Tibial artery (tissue), 4 donors: ENCODE data around the gene ZNF566.

Experiments used
- DNase-seq, 2 donors: peaks; one replicate each; pipeline ENCODE4 v3.0.0-alpha.2; 2019
- H3K27ac ChIP-seq, 2 donors: fragments of 200-600 bp; sonication (generic) in 1 of 2; 1 replicate in 1 of 2; 2 replicates in 1 of 2; pipeline ENCODE4 v1.5.1; 2018 to 2019; ENCODE audit warnings: mild to moderate bottlenecking in 1 of 2
- H3K27me3 ChIP-seq, 2 donors: fragments of 200-600 bp; sonication (generic) in 1 of 2; one replicate each; pipeline versions ENCODE4 v1.5.1 to v1.6.0; 2016 to 2019
- H3K36me3 ChIP-seq, 3 donors: fragments of 200-600 bp; sonication (generic) in 2 of 3; one replicate each; pipeline ENCODE4 v1.5.1; 2016 to 2019; ENCODE audit warnings: mild to moderate bottlenecking in 2 of 3
- H3K4me1 ChIP-seq, 4 donors: fragments of 200-600 bp; sonication (generic) in 2 of 4; 1 replicate in 3 of 4; 2 replicates in 1 of 4; pipeline ENCODE4 v1.5.1; 2016 to 2019
- H3K4me3 ChIP-seq, 2 donors: fragments of 200-600 bp; sonication (generic) in 1 of 2; 1 replicate in 1 of 2; 2 replicates in 1 of 2; pipeline ENCODE4 v1.5.1; 2018 to 2019; ENCODE audit warnings: mild to moderate bottlenecking in 2 of 2
- H3K9me3 ChIP-seq, 3 donors: fragments of 200-600 bp; sonication (generic) in 1 of 3; one replicate each; pipeline ENCODE4 v1.5.1; 2016 to 2019
- CTCF ChIP-seq, 2 experiments: fragments of 200-600 bp in 1 of 2; fragments of 450-650 bp in 1 of 2; IDR thresholded peaks; one replicate each; pipeline ENCODE4 v1.5.1; 2017 to 2019; ENCODE audit warnings: antibody characterized with exemption in 2 of 2, mild to moderate bottlenecking in 1 of 2, moderate library complexity in 1 of 2
- intact Hi-C: fragments of 100-400 bp; cut with DNase I; formaldehyde crosslinking; loops from one replicate; pipeline ENCODE4 v1.15.0; 2023; ENCODE audit warnings: low total_unique reads

Gene ZNF566

DNA sequence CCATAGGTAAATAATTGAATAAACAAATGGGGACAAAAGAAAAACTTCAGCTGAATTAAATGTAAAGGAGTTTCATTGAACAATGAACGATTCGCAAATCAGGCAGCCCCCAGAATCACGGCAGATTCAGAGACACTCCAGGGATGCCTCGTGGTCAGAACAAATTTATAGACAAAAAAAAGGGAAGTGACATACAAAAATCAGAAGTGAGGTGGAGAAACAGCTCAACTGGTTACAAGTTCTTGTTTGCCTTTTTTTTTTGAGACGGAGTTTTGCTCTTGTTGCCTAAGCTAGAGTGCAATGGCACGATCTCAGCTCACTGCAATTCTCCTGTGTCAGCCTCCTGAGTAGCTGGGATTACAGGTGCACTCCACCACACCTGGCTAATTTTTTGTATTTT, 5.7 kb downstream of the ZNF566 start:
- peaks cover 0 to 3% (median 0%) of the 10 kb centered on the region in 3 donors for H3K9me3 ChIP-seq
- intact Hi-C loops, result loop anchor here (10.0 kb wide), 1 partner anchor 59 kb away; no protein-coding TSS in a partner anchor
- TF ChIP-seq CTCF (IDR thresholded peaks at IDR 0.05), result no peak
- no peak overlapping the region for H3K4me3 ChIP-seq
- peaks cover 3 to 27% (median 9%) of the 10 kb centered on the region in 3 donors for H3K36me3 ChIP-seq
- DNase-seq, result no peak
- H3K27ac ChIP-seq, result no peak overlapping the region
- H3K4me1 ChIP-seq, result peaks cover 0 to 15% (median 6%) of the 10 kb centered on the region in 4 donors
- H3K27me3 ChIP-seq, result no peaks in the 10 kb centered on the region

DNA sequence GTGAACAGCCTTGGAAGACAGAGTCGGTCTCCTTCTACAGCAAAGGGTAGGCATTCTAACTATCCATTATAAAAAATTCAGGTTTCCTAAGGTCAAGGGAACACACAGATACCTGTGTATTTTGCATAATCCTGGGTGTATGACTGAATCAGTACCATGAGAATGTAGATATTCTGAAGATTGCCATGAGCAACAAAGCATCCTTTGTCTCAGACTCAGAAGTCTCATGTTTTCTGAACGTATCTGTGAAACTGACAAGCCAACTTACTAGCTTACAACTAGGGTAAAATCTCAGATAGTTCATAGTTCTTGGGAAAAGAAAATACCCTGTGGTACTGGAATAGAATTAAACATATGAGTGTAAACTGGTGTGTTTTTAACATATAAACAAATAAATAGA, 6.5 kb downstream of the ZNF566 start:
- H3K27me3 ChIP-seq, result no peaks in the 10 kb centered on the region
- TF ChIP-seq CTCF (IDR thresholded peaks at IDR 0.05), result no peak
- intact Hi-C loops, result loop anchor here (10.0 kb wide), 1 partner anchor 58 kb away; no protein-coding TSS in a partner anchor
- H3K4me1 ChIP-seq, result peaks cover 0 to 7% (median 3%) of the 10 kb centered on the region in 4 donors
- DNase-seq, result no peak
- peaks cover 4 to 27% (median 9%) of the 10 kb centered on the region in 3 donors for H3K36me3 ChIP-seq
- H3K4me3 ChIP-seq, result no peak overlapping the region
- H3K27ac ChIP-seq, result no peak overlapping the region
- H3K9me3 ChIP-seq, result peaks cover 0 to 3% (median 0%) of the 10 kb centered on the region in 3 donors

- DNase-seq, result no peak
- intact Hi-C loops, result no loop called here
- Histone ChIP-seq H3K27me3 (no peaks in the 10 kb centered on the region), H3K27ac (no peak overlapping the region), H3K36me3 (peaks cover 52 to 79% (median 56%) of the 10 kb centered on the region in 3 donors), H3K9me3 (peaks cover 0 to 45% (median 9%) of the 10 kb centered on the region in 3 donors), H3K4me3 (no peak overlapping the region), H3K4me1 (no peaks in the 10 kb centered on the region)
- TF ChIP-seq CTCF (IDR thresholded peaks at IDR 0.05), result no peak
Measured at GRCh38 chr19:36460046-36460445, 29.3 kb downstream of the ZNF566 start.

- Histone ChIP-seq H3K36me3 (peaks cover 60 to 85% (median 85%) of the 10 kb centered on the region in 3 donors), H3K27ac (no peak overlapping the region), H3K4me1 (no peaks in the 10 kb centered on the region), H3K4me3 (no peak overlapping the region), H3K9me3 (peaks cover 0 to 66% (median 18%) of the 10 kb centered on the region in 3 donors), H3K27me3 (no peaks in the 10 kb centered on the region)
- no peak for TF ChIP-seq CTCF (IDR thresholded peaks at IDR 0.05)
- intact Hi-C loops, result no loop called here
- no peak for DNase-seq
Measured at GRCh38 chr19:36456831-36457230, 32.5 kb downstream of the ZNF566 start.

GRCh38 chr19:36449059-36449670, 40.2 kb downstream of the ZNF566 start:
- no peak overlapping the region for H3K27ac ChIP-seq

More at GRCh38 chr19:36449059-36449670, 40.2 kb downstream of the ZNF566 start:
- intact Hi-C loops, result no loop called here
- H3K9me3 ChIP-seq, result peaks cover 0 to 97% (median 78%) of the 10 kb centered on the region in 3 donors
- H3K27me3 ChIP-seq, result no peaks in the 10 kb centered on the region
- DNase-seq, result no peak
- no peak for TF ChIP-seq CTCF (IDR thresholded peaks at IDR 0.05)
- H3K4me3 ChIP-seq, result no peak overlapping the region
- no peaks in the 10 kb centered on the region for H3K4me1 ChIP-seq
- H3K36me3 ChIP-seq, result peaks cover 86 to 100% (median 95%) of the 10 kb centered on the region in 3 donors
